ENCODE data around the gene ZNF324. TPM values are rescaled to one million over a fixed set of nuclear protein-coding genes. Genes with fewer than 3 reads are reported as not detected.
A peak's percentile ranks its signal among the peaks of the same experiment; 100 is the strongest.

The ZNF324 gene
- total RNA-seq, 3 donors from 2014 or later = 16.1 to 18.0 (median 16.4) TPM

- Mint-ChIP-seq H3K4me1 (ENCODE audit: low read depth) (peaks cover 39% of the 10 kb centered on the region), H3K27me3 (ENCODE audit: low read depth) (no peaks in the 10 kb centered on the region), H3K4me3 (peak overlapping the region; percentile 97), H3K9me3 (no peaks in the 10 kb centered on the region), H3K36me3 (ENCODE audit: insufficient read depth) (peaks cover 10% of the 10 kb centered on the region)
- DNase-seq = peak; percentile 41
- ATAC-seq = peak; percentile 5 to 11
These were observed 52.1 kb downstream of the ZNF324 start for GRCh38 chr19:58519087-58519354.

GRCh38 chr19:58519355-58520256 is 52.7 kb downstream of the ZNF324 start, which contains the start of gene ZBTB45:
TSS of gene ZBTB45 (minus strand) at chr19:58519810. CDS start at chr19:58517673, 2,137 bp downstream.
- no peaks in the 10 kb centered on the region for H3K27me3 Mint-ChIP-seq (ENCODE audit: low read depth)
- DNase-seq = peak; percentile 84
- ATAC-seq = peak; percentile 87 to 88

GRCh38 chr19:58520257-58520599 is 53.3 kb downstream of the ZNF324 start:
- peak overlapping the region; percentile 97 for H3K4me3 Mint-ChIP-seq
- H3K9me3 Mint-ChIP-seq = no peaks in the 10 kb centered on the region
- H3K4me1 Mint-ChIP-seq (ENCODE audit: low read depth) = peaks cover 34% of the 10 kb centered on the region
- no peak for DNase-seq
- no peak for ATAC-seq
- peaks cover 9% of the 10 kb centered on the region for H3K36me3 Mint-ChIP-seq (ENCODE audit: insufficient read depth)
- H3K27me3 Mint-ChIP-seq (ENCODE audit: low read depth) = no peaks in the 10 kb centered on the region

More at GRCh38 chr19:58519355-58520256, 52.7 kb downstream of the ZNF324 start, which contains the start of gene ZBTB45:
- Mint-ChIP-seq H3K4me3 (peak within 1 kb of the TSS; percentile 97), H3K36me3 (ENCODE audit: insufficient read depth) (peaks cover 10% of the 10 kb centered on the region), H3K9me3 (no peaks in the 10 kb centered on the region), H3K4me1 (ENCODE audit: low read depth) (peaks cover 37% of the 10 kb centered on the region)

DNA sequence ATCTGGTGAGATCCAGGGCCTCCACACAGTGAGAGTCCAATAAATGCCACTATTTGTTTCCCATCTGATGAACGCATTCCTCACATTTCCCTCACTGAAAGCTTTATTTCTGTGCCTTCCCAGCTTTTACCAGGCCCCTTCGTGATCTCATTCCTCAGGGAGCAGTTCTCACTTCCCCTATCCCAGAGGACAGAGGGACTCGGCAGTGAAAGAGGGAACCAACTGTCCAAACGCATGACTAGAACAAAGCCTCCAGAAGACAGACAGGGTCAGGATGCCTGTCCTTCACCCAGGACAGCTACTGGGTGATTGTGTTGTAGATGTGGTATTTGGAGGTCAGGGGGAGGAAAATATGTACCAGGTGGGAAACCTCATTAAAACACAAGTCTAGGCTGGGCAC is 54.8 kb downstream of the ZNF324 start:
- Mint-ChIP-seq H3K9me3 (no peaks in the 10 kb centered on the region), H3K4me3 (peak overlapping the region; percentile 37), H3K27me3 (ENCODE audit: low read depth) (no peaks in the 10 kb centered on the region), H3K4me1 (ENCODE audit: low read depth) (peaks cover 25% of the 10 kb centered on the region), H3K36me3 (ENCODE audit: insufficient read depth) (peaks cover 1% of the 10 kb centered on the region)
- DNase-seq (no peak), ATAC-seq (no peak)

DNA sequence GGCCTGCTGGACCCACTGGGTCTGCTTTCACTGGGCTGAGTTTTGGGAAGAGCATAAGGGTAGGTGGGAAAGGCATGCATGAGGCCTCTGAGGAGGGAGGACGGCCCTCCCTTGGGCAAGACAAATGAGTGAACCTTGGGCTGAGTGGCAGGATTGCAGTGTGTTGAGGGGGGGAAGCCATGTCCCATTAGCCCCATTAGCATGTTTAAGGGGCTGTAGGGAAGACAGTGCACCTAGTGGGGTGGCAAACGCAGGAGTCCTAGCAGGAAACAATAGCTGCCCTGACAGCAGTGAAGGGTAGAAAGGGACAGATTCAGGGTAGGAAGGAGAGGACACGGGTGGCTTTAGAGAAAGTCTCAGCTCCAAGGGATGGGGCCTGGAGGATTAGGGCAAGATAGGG is 55.8 kb downstream of the ZNF324 start:
- Mint-ChIP-seq H3K36me3 (ENCODE audit: insufficient read depth) (peaks cover 1% of the 10 kb centered on the region), H3K4me1 (ENCODE audit: low read depth) (peaks cover 23% of the 10 kb centered on the region), H3K4me3 (no peak overlapping the region), H3K27me3 (ENCODE audit: low read depth) (no peaks in the 10 kb centered on the region), H3K9me3 (no peaks in the 10 kb centered on the region)
- DNase-seq = no peak
- no peak for ATAC-seq

Other genes starting within 250 kb of the ZNF324 start
- 10 to 100 TPM; 41.6 to 43.8 (median 41.6) TPM for gene ZNF544, start 238.2 kb upstream of the ZNF324 start, total RNA-seq
- 1 to 10 TPM; 3.3 to 3.5 (median 3.4) TPM for gene ZNF8, start 188.1 kb upstream of the ZNF324 start, total RNA-seq
- 100 to 1,000 TPM; 117 TPM for gene ERVK3-1, start 161.7 kb upstream of the ZNF324 start, total RNA-seq
- 1 to 10 TPM; 3.0 to 4.3 (median 3.6) TPM for gene ZSCAN22, start 140.1 kb upstream of the ZNF324 start, total RNA-seq
- gene A1BG, start 113.6 kb upstream of the ZNF324 start, total RNA-seq = 10 to 100 TPM in 2 of 3 donors, 1 to 10 TPM in 1; 9.0 to 12.0 (median 11.5) TPM
- gene ZNF497, start 104.3 kb upstream of the ZNF324 start, total RNA-seq = under 1 TPM; 0.55 to 0.99 (median 0.98) TPM
- 1 to 10 TPM; 1.2 to 2.1 (median 1.8) TPM for gene ZNF837, start 86.0 kb upstream of the ZNF324 start, total RNA-seq
- 1,000 to 10,000 TPM; 2,106 to 2,287 (median 2,120) TPM for gene RPS5, start 79.8 kb upstream of the ZNF324 start, total RNA-seq
- 1 to 10 TPM; 2.5 to 3.2 (median 2.5) TPM for gene RNF225, start 71.4 kb upstream of the ZNF324 start, total RNA-seq
- 10 to 100 TPM; 17.8 to 20.5 (median 20.3) TPM for gene ZNF584, start 58.4 kb upstream of the ZNF324 start, total RNA-seq
- gene ZNF132, start 26.9 kb upstream of the ZNF324 start, total RNA-seq = 1 to 10 TPM; 1.0 to 1.8 (median 1.8) TPM
- 10 to 100 TPM; 10.7 to 13.3 (median 11.3) TPM for gene ZNF324B, start 15.5 kb upstream of the ZNF324 start, total RNA-seq
- gene ZNF446, start 9.3 kb downstream of the ZNF324 start, total RNA-seq = 1 to 10 TPM; 5.3 to 6.4 (median 6.0) TPM
- 10 to 100 TPM; 12.6 to 19.8 (median 19.5) TPM for gene SLC27A5, start 44.9 kb downstream of the ZNF324 start, total RNA-seq
- 10 to 100 TPM; 15.4 to 16.7 (median 16.1) TPM for gene ZBTB45, start 52.7 kb downstream of the ZNF324 start, total RNA-seq
- 100 to 1,000 TPM; 850 to 963 (median 920) TPM for gene TRIM28, start 77.0 kb downstream of the ZNF324 start, total RNA-seq
- 100 to 1,000 TPM; 117 to 128 (median 119) TPM for gene CHMP2A, start 88.0 kb downstream of the ZNF324 start, total RNA-seq
- 100 to 1,000 TPM; 138 to 155 (median 153) TPM for gene UBE2M, start 91.5 kb downstream of the ZNF324 start, total RNA-seq
- 10 to 100 TPM; 12.4 to 16.9 (median 12.7) TPM for gene MZF1, start 106.3 kb downstream of the ZNF324 start, total RNA-seq

Data from activated T-cell treated with anti-CD3 and anti-CD28 coated beads, Interleukin-2, amount 50 U/mL, for 4 hours (primary cell).